Heart left ventricle (tissue), 16 donors: ENCODE data around the gene SAP30. TPM values are rescaled to one million over a fixed set of nuclear protein-coding genes. Genes with fewer than 3 reads are reported as not detected.

Source experiments
- ATAC-seq, 4 donors: fragments of 200-7000 bp; cut with Tn5 transposase; one replicate each; pipeline ENCODE4 v1.9.1; 2020 to 2022; ENCODE audit warnings: moderate library complexity in 4 of 4, mild to moderate bottlenecking in 3 of 4, moderate number of reproducible peaks in 1 of 4
- DNase-seq, 5 donors: peaks; one replicate each; pipeline ENCODE4 v3.0.0-alpha.2; 2020
- H3K27ac ChIP-seq, 12 donors: fragments of 200-600 bp; sonication (generic) in 4 of 12; one replicate each; pipeline versions ENCODE4 v1.5.0 to v1.8.0; 2016 to 2022; ENCODE audit warnings: mild to moderate bottlenecking in 2 of 12
- H3K27me3 ChIP-seq, 9 donors: fragments of 200-600 bp; sonication (generic) in 2 of 9; one replicate each; pipeline versions ENCODE4 v1.5.1 to v1.8.0; 2016 to 2022; ENCODE audit warnings: mild to moderate bottlenecking in 3 of 9
- H3K36me3 ChIP-seq, 9 donors: fragments of 200-600 bp; sonication (generic) in 2 of 9; one replicate each; pipeline versions ENCODE4 v1.5.0 to v1.8.0; 2018 to 2022; ENCODE audit warnings: mild to moderate bottlenecking in 2 of 9
- H3K4me1 ChIP-seq, 12 donors: fragments of 200-600 bp; sonication (generic) in 4 of 12; one replicate each; pipeline versions ENCODE4 v1.5.0 to v1.8.0; 2016 to 2022; ENCODE audit warnings: mild to moderate bottlenecking in 3 of 12
- H3K4me3 ChIP-seq, 12 donors: fragments of 200-600 bp; sonication (generic) in 4 of 12; one replicate each; pipeline versions ENCODE4 v1.5.0 to v1.8.0; 2017 to 2022; ENCODE audit warnings: mild to moderate bottlenecking in 9 of 12, moderate library complexity in 4 of 12
- H3K9me3 ChIP-seq, 12 donors: fragments of 200-600 bp; sonication (generic) in 4 of 12; one replicate each; pipeline versions ENCODE4 v1.5.0 to v1.8.0; 2016 to 2022; ENCODE audit warnings: mild to moderate bottlenecking in 1 of 12
- CTCF ChIP-seq, 12 donors: fragments of 200-600 bp; sonication (generic) in 4 of 12; IDR thresholded peaks; one replicate each; pipeline versions ENCODE4 v1.5.0 to v1.8.0; 2018 to 2022; ENCODE audit warnings: antibody characterized with exemption in 12 of 12, mild to moderate bottlenecking in 5 of 12
- POLR2A ChIP-seq, 2 donors: fragments of 450-650 bp; IDR thresholded peaks; one replicate each; pipeline ENCODE4 v1.6.1; 2017; ENCODE audit warnings: antibody characterized with exemption in 2 of 2, mild to moderate bottlenecking in 2 of 2, moderate library complexity in 2 of 2
- WGBS, 4 donors: extraction: QIAGEN DNeasy Blood & Tissue Kit in 2 of 4; methylation state at CpG; one replicate each; pipeline versions ENCODE4 v1.1.5 to v1.1.7; 2013 to 2018; 5-methylcytosine and 5-hydroxymethylcytosine counted together
- intact Hi-C, 10 donors: fragments of 100-400 bp; cut with DNase I; formaldehyde crosslinking; loops; one replicate each; pipeline versions ENCODE4 v1.11.1 to v1.14.2; 2022
- polyA plus RNA-seq, 2 donors: library from polyadenylated mRNA; stranded (reverse); fragments of 200-250 nt; gene quantifications; one replicate each; pipeline ENCODE4 v1.2.3, GENCODE V29; 2013
- total RNA-seq, 9 donors: library from RNA; depleted of rRNA in 2 of 9; stranded (reverse); fragments of >200 nt in 2 of 9; fragmentation: NEBNext Ultra II Directional in 3 of 9; extraction: Animal tissue kit (Norgen Biotek cat#: 25700) in 3 of 9; gene quantifications; one replicate each; pipeline versions ENCODE4 v1.1.0 to v1.2.4, GENCODE V29; 2016 to 2023
- donor health status: ischemic (EF 13 %, LVEDD 7.1; RV severe dilation, severe dysfunction).
- donor health status: healthy with polysubstance abuse.
- donor health status: DM: no; HTN: yes; CAD: no.
- donor health status: DM: no; HTN: no; CAD: no.
- donor health status: ischemic (EF 25% LVEDD 6.9; RV normal size, moderate dysfunction).
- donor health status: ischemic (EF 25% LVEDD 5.7; RV mildly dilated, moderate dysfunction).
- donor health status: healthy.
- donor health status: DM: yes; HTN: yes; CAD: no.
- donor health status: ischemic (EF 35%, LVEDD 5.7; RV mildly dilated, moderate dysfunction).
- donor health status: nonischemic (EF 11% LVEDD 7.7; RV severe dilation, severe dysfunction).
- donor health status: DM: yes; HTN: yes; CAD: no.
- donor health status: PGD.
- donor health status: ischemic (EF 29% LVEDD 5.4; RV normal size, mild dysfunction).
- donor health status: nonischemic (EF 23%, LVEDD 6.1; RV moderate dilation, normal function).

Gene SAP30
- total and polyA plus RNA-seq, 11 donors = 9.8 to 29.1 (median 15.1) TPM

DNA sequence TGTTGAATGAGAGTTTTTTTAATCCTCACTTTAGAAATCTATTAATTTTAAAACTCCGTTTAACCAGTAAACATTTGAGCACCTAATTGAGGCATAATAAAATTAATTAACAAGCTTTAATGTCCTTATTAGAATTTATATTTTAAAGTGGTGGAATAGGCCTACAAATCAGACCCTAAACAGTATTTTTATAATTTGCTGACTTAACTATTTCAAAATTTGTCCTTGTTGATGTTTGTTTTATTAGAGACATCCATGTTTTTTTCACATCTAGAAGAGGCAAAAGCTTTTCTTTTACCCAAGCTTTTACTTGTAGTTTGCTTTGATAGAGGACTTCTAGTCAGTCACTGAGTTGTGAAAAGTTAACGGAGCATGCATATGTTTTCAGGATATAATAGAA, 3.8 kb downstream of the SAP30 start:
- peaks cover 0 to 38% (median 12%) of the 10 kb centered on the region in 12 donors for H3K4me1 ChIP-seq
- intact Hi-C loops = loop anchor here in 5 of 10 donors (5.0 kb wide), 3 partner anchors 38 to 43 kb away; partner anchors contain the start of gene HMGB2 (in 2 of the 5)
- H3K4me3 ChIP-seq = no peak overlapping the region
- WGBS, 4 donors = 96 to 99% (median 96%) methylated on average over 2 of the region's 2 CpGs
- H3K27ac ChIP-seq = peak overlapping the region in 1 of 12 donors; percentile 97
- no peak for ATAC-seq
- H3K36me3 ChIP-seq = peaks cover 0 to 37% (median 9%) of the 10 kb centered on the region in 9 donors
- TF ChIP-seq CTCF (IDR thresholded peaks at IDR 0.05) (no peak), POLR2A (IDR thresholded peaks at IDR 0.05) (no peak)
- H3K27me3 ChIP-seq = no peaks in the 10 kb centered on the region
- no peak for DNase-seq
- H3K9me3 ChIP-seq = no peaks in the 10 kb centered on the region

DNA sequence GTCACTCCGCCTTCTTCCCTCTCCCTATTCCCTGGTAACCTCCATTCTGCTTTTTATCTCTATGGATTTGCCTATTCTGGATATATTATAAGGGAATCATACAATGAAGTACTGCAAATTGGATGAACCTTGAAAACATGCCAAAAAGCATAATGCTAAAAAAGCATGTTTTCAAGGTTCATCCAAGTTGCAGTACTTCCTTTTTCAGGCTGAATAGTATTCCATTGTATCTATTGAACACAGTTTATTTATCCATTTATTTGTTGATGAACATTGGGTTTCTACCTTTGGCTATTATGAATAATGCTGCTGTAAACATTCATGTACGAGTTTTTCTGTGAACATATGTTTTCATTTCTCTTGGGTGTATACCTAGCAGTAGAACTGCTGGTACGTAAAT, 9.2 kb downstream of the SAP30 start:
- DNase-seq (no peak), ATAC-seq (no peak)
- TF ChIP-seq CTCF (IDR thresholded peaks at IDR 0.05) (no peak), POLR2A (IDR thresholded peaks at IDR 0.05) (no peak)
- H3K36me3 ChIP-seq = peaks cover 0 to 32% (median 9%) of the 10 kb centered on the region in 9 donors
- WGBS, 4 donors = 93 to 99% (median 98%) methylated on average over 3 of the region's 3 CpGs
- intact Hi-C loops = no loop called here
- peaks cover 0 to 29% (median under 1%) of the 10 kb centered on the region in 12 donors for H3K4me1 ChIP-seq
- H3K9me3 ChIP-seq = no peaks in the 10 kb centered on the region
- no peaks in the 10 kb centered on the region for H3K27me3 ChIP-seq
- H3K27ac ChIP-seq = no peak overlapping the region
- H3K4me3 ChIP-seq = no peak overlapping the region

DNA sequence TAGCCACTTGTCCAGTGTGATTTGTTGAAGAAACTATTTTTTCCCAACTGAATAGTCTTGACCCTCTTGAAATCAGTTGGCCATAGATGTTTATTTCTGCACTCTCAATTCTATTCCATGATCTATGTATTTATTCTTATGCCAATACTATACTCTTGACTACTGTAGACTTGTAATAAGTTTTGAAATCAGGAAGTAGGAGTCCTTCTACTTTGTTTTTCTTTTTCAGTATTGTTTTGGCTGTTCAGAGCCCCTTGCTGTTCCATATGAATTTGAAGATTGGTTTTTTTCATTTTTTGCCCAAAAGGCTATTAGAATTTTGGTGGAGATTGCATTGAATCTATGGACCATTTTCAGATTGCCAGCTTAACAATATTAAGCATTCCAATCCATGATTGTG, 10.2 kb downstream of the SAP30 start:
- H3K9me3 ChIP-seq = no peaks in the 10 kb centered on the region
- peaks cover 0 to 21% (median under 1%) of the 10 kb centered on the region in 12 donors for H3K4me1 ChIP-seq
- intact Hi-C loops = no loop called here
- H3K4me3 ChIP-seq = no peak overlapping the region
- peaks cover 0 to 26% (median 9%) of the 10 kb centered on the region in 9 donors for H3K36me3 ChIP-seq
- H3K27ac ChIP-seq = no peak overlapping the region
- no peaks in the 10 kb centered on the region for H3K27me3 ChIP-seq
- DNase-seq (no peak), ATAC-seq (no peak)
- TF ChIP-seq CTCF (IDR thresholded peaks at IDR 0.05) (no peak), POLR2A (IDR thresholded peaks at IDR 0.05) (no peak)

- Histone ChIP-seq H3K4me3 (no peak overlapping the region), H3K4me1 (peaks cover 0 to 20% (median under 1%) of the 10 kb centered on the region in 12 donors), H3K9me3 (no peaks in the 10 kb centered on the region), H3K27me3 (no peaks in the 10 kb centered on the region), H3K27ac (no peak overlapping the region), H3K36me3 (peaks cover 0 to 21% (median 6%) of the 10 kb centered on the region in 9 donors)
- 26 to 46% (median 30%) methylated on average over 1 of the region's 1 CpG for WGBS, 4 donors
- ATAC-seq (no peak), DNase-seq (no peak)
- intact Hi-C loops = no loop called here
- TF ChIP-seq POLR2A (IDR thresholded peaks at IDR 0.05) (no peak), CTCF (IDR thresholded peaks at IDR 0.05) (no peak)
Measured at GRCh38 chr4:173381610-173382009, 10.9 kb downstream of the SAP30 start.
